WTC11 (cell line): ENCODE data around the gene SLC41A1. TPM values are rescaled to one million over a fixed set of nuclear protein-coding genes. Genes with fewer than 3 reads are reported as not detected.

ENCODE experiments used
- ATAC-seq: fragments of 200-7000 bp; cut with Tn5 transposase; 2 replicates; pipeline ENCODE4 v1.10.0; 2021; ENCODE audit warnings: mild to moderate bottlenecking, moderate library complexity
- CTCF ChIA-PET: fragments of 300-600 bp; sonication (Branson Sonifier 250); formaldehyde crosslinking; loops from one replicate; lab custom pipeline; 2021; ENCODE audit warnings: antibody characterized with exemption; lab: Charles Lee
- POLR2A ChIA-PET: fragments of 350-600 bp; sonication (Branson Sonifier 250); formaldehyde crosslinking; loops from one replicate; lab custom pipeline; 2021; ENCODE audit warnings: antibody characterized with exemption; lab: Charles Lee
- DNase-seq: peaks from one replicate; pipeline ENCODE4 v3.0.0; 2021; ENCODE audit warnings: low spot score
- H3K27ac Mint-ChIP-seq: 2 replicates; pipeline ENCODE4 v1.8.0; 2021; ENCODE audit warnings: mixed read lengths
- H3K27me3 Mint-ChIP-seq: 2 replicates; pipeline ENCODE4 v1.8.0; 2021; ENCODE audit warnings: low read depth, mild to moderate bottlenecking, moderate library complexity, mixed read lengths
- H3K36me3 Mint-ChIP-seq: 2 replicates; pipeline ENCODE4 v1.8.0; 2021; ENCODE audit warnings: mixed read lengths
- H3K4me1 Mint-ChIP-seq: 2 replicates; pipeline ENCODE4 v1.8.0; 2022; ENCODE audit warnings: mixed read lengths
- H3K4me3 Mint-ChIP-seq: 2 replicates; pipeline ENCODE4 v1.8.0; 2021; ENCODE audit warnings: mild to moderate bottlenecking, moderate library complexity, mixed read lengths
- H3K9me3 Mint-ChIP-seq: 2 replicates; pipeline ENCODE4 v1.8.0; 2021; ENCODE audit warnings: mixed read lengths
- ARID4B ChIP-seq: sonication (generic); formaldehyde crosslinking; IDR thresholded peaks from 2 replicates; pipeline ENCODE4 v1.8.0; 2023; ENCODE audit warnings: missing genetic modification reagents, mild to moderate bottlenecking, borderline replicate concordance
- CBFB ChIP-seq: sonication (generic); formaldehyde crosslinking; IDR thresholded peaks from 2 replicates; pipeline ENCODE4 v1.8.1; 2022; ENCODE audit warnings: mild to moderate bottlenecking, low read depth, missing genetic modification reagents
- CTCF ChIP-seq: fragments of 200-600 bp; IDR thresholded peaks from 2 replicates; pipeline ENCODE4 v1.8.0; 2022; ENCODE audit warnings: antibody characterized with exemption
- GTF2I ChIP-seq: fragments of 250-450 bp; sonication (Bioruptor Pico); conservative IDR thresholded peaks from 2 replicates; pipeline ENCODE4 v1.4.0; 2021; ENCODE audit warnings: mild to moderate bottlenecking
- MAX ChIP-seq: sonication (generic); formaldehyde crosslinking; IDR thresholded peaks from 2 replicates; pipeline ENCODE4 v1.8.0; 2022; ENCODE audit warnings: mild to moderate bottlenecking, missing genetic modification reagents
- NFE2L1 ChIP-seq: sonication (generic); formaldehyde crosslinking; IDR thresholded peaks from 2 replicates; pipeline ENCODE4 v1.8.1; 2023; ENCODE audit warnings: missing genetic modification reagents
- NR2C2 ChIP-seq: sonication (generic); formaldehyde crosslinking; IDR thresholded peaks from 2 replicates; pipeline ENCODE4 v1.8.0; 2022; ENCODE audit warnings: mild to moderate bottlenecking, missing genetic modification reagents
- PRRX2 ChIP-seq: fragments of 250-450 bp; sonication (Bioruptor Pico); IDR thresholded peaks from 2 replicates; pipeline ENCODE4 v1.8.0; 2021; ENCODE audit warnings: mild to moderate bottlenecking
- RELA ChIP-seq: sonication (generic); formaldehyde crosslinking; IDR thresholded peaks from 2 replicates; pipeline ENCODE4 v1.8.1; 2022; ENCODE audit warnings: missing genetic modification reagents, mild to moderate bottlenecking, borderline replicate concordance
- ZBTB21 ChIP-seq: sonication (generic); formaldehyde crosslinking; IDR thresholded peaks from 2 replicates; pipeline ENCODE4 v1.8.1; 2023; ENCODE audit warnings: mild to moderate bottlenecking, missing genetic modification reagents, borderline replicate concordance
- ZNF138 ChIP-seq: sonication (generic); formaldehyde crosslinking; conservative IDR thresholded peaks from 2 replicates; pipeline ENCODE4 v1.8.1; 2022; ENCODE audit warnings: mild to moderate bottlenecking, moderate library complexity, missing genetic modification reagents
- ZNF281 ChIP-seq: sonication (generic); formaldehyde crosslinking; IDR thresholded peaks from 2 replicates; pipeline ENCODE4 v1.8.0; 2023; ENCODE audit warnings: mild to moderate bottlenecking, missing genetic modification reagents
- ZNF416 ChIP-seq: fragments of 250-450 bp; sonication (Bioruptor Pico); IDR thresholded peaks from 2 replicates; pipeline ENCODE4 v1.9.0; 2021; ENCODE audit warnings: mild to moderate bottlenecking, inconsistent platforms
- total RNA-seq: library from RNA; stranded (reverse); gene quantifications from 3 replicates; pipeline ENCODE4 v1.2.3, GENCODE V29; 2021
- TF ChIP-seq, protein P1 (sequence below): sonication (generic); formaldehyde crosslinking; IDR thresholded peaks from 2 replicates; pipeline ENCODE4 v1.8.0; 2022; ENCODE audit warnings: missing genetic modification reagents

Gene SLC41A1
- total RNA-seq, 1 experiment from 2014 or later, result 32.8 TPM

- Mint-ChIP-seq H3K27ac (no peak overlapping the region), H3K36me3 (peaks cover 28% of the 10 kb centered on the region), H3K4me1 (no peaks in the 10 kb centered on the region), H3K27me3 (no peaks in the 10 kb centered on the region), H3K9me3 (no peaks in the 10 kb centered on the region), H3K4me3 (no peak overlapping the region)
- TF ChIP-seq CBFB (CRISPR knock-in tag), result no peak
- no peak for TF ChIP-seq CTCF
- TF ChIP-seq GTF2I, result no peak
- no peak for TF ChIP-seq RELA (CRISPR knock-in tag)
- TF ChIP-seq ZBTB21 (CRISPR knock-in tag), result no peak
- no peak for TF ChIP-seq NR2C2 (CRISPR knock-in tag)
- no peak for TF ChIP-seq ZNF138 (CRISPR knock-in tag)
- TF ChIP-seq MAX, result no peak
- no peak for TF ChIP-seq ZNF416 (CRISPR knock-in tag)
- TF ChIP-seq, protein P1, sequence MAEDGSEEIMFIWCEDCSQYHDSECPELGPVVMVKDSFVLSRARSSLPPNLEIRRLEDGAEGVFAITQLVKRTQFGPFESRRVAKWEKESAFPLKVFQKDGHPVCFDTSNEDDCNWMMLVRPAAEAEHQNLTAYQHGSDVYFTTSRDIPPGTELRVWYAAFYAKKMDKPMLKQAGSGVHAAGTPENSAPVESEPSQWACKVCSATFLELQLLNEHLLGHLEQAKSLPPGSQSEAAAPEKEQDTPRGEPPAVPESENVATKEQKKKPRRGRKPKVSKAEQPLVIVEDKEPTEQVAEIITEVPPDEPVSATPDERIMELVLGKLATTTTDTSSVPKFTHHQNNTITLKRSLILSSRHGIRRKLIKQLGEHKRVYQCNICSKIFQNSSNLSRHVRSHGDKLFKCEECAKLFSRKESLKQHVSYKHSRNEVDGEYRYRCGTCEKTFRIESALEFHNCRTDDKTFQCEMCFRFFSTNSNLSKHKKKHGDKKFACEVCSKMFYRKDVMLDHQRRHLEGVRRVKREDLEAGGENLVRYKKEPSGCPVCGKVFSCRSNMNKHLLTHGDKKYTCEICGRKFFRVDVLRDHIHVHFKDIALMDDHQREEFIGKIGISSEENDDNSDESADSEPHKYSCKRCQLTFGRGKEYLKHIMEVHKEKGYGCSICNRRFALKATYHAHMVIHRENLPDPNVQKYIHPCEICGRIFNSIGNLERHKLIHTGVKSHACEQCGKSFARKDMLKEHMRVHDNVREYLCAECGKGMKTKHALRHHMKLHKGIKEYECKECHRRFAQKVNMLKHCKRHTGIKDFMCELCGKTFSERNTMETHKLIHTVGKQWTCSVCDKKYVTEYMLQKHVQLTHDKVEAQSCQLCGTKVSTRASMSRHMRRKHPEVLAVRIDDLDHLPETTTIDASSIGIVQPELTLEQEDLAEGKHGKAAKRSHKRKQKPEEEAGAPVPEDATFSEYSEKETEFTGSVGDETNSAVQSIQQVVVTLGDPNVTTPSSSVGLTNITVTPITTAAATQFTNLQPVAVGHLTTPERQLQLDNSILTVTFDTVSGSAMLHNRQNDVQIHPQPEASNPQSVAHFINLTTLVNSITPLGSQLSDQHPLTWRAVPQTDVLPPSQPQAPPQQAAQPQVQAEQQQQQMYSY, result no peak
- no peak for TF ChIP-seq PRRX2 (CRISPR knock-in tag)
- TF ChIP-seq ARID4B (CRISPR knock-in tag), result no peak
- CTCF ChIA-PET, result interaction anchor here (0.8 to 1.6 kb wide), 3 partner anchors 11 to 177 kb away, joined by 3 to 5 read pairs (median 4); no protein-coding TSS in a partner anchor
- DNase-seq (no peak), ATAC-seq (no peak)
- POLR2A ChIA-PET, result no interaction called here
These were observed 12.6 kb downstream of the SLC41A1 start for GRCh38 chr1:205800427-205800826.

GRCh38 chr1:205798577-205798976 lies 14.4 kb downstream of the SLC41A1 start:
- no peaks in the 10 kb centered on the region for H3K9me3 Mint-ChIP-seq
- H3K27ac Mint-ChIP-seq, result no peak overlapping the region
- ATAC-seq, result no peak
- ChIA-PET CTCF (no interaction called here), POLR2A (no interaction called here)
- no peak for DNase-seq
- H3K36me3 Mint-ChIP-seq, result peaks cover 38% of the 10 kb centered on the region
- no peaks in the 10 kb centered on the region for H3K27me3 Mint-ChIP-seq
- no peaks in the 10 kb centered on the region for H3K4me1 Mint-ChIP-seq
- no peak for TF ChIP-seq NFE2L1 (CRISPR knock-in tag)
- no peak for TF ChIP-seq ZNF281 (CRISPR knock-in tag)
- TF ChIP-seq ZNF416 (CRISPR knock-in tag), result no peak
- TF ChIP-seq, protein P1, result no peak
- no peak overlapping the region for H3K4me3 Mint-ChIP-seq
